K562 (cell line): ENCODE measurements around the gene SPRY4. TPM values are rescaled to one million over a fixed set of nuclear protein-coding genes. Genes with fewer than 3 reads are reported as not detected.
A peak's percentile ranks its signal among the peaks of the same experiment; 100 is the strongest.

Source experiments
- ARID2 ChIP-seq: fragments of 450-650 bp; IDR thresholded peaks from 2 replicates; pipeline ENCODE4 v1.6.1; 2017; ENCODE audit warnings: antibody characterized with exemption, mild to moderate bottlenecking
- ARNT ChIP-seq, 2 experiments: fragments of 450-650 bp; IDR thresholded peaks; 2 replicates each; pipeline ENCODE4 v1.6.1; 2016; ENCODE audit warnings: mild to moderate bottlenecking in 1 of 2
- MCM2 ChIP-seq: fragments of 450-650 bp; IDR thresholded peaks from 2 replicates; pipeline ENCODE4 v1.6.1; 2017; ENCODE audit warnings: low read depth, mild to moderate bottlenecking
- PHF8 ChIP-seq: fragments of 200-600 bp; sonication (generic); IDR thresholded peaks from 2 replicates; pipeline ENCODE4 v1.6.1; 2012; ENCODE audit warnings: mixed run types, mild to moderate bottlenecking, inconsistent platforms, low read length, moderate library complexity, borderline replicate concordance
- RAD21 ChIP-seq, 2 experiments: fragments of 250-450 bp in 1 of 2; fragments of 450-650 bp in 1 of 2; sonication (Bioruptor Pico) in 1 of 2; formaldehyde crosslinking in 1 of 2; IDR thresholded peaks in 1 of 2; conservative IDR thresholded peaks in 1 of 2; 2 replicates each; pipeline versions ENCODE4 v1.4.0 to v1.8.0; 2020 to 2022; ENCODE audit warnings: mild to moderate bottlenecking in 2 of 2, moderate library complexity in 1 of 2
- RBFOX2 ChIP-seq: fragments of 200-400 bp; formaldehyde crosslinking; IDR thresholded peaks from 2 replicates; pipeline ENCODE4 v1.6.1; 2017; ENCODE audit warnings: low read depth, mild to moderate bottlenecking, low read length, moderate library complexity
- TCF7L2 ChIP-seq: fragments of 150-350 bp; IDR thresholded peaks from 2 replicates; pipeline ENCODE4 v1.6.1; 2016; ENCODE audit warnings: low read depth, mild to moderate bottlenecking, low read length, moderate library complexity
- TEAD2 ChIP-seq: fragments of 450-650 bp; IDR thresholded peaks from 2 replicates; pipeline ENCODE4 v1.6.1; 2016; ENCODE audit warnings: missing genetic modification characterization, control low read depth, missing compliant biosample characterization
- ZNF274 ChIP-seq: IDR thresholded peaks from 2 replicates; pipeline ENCODE4 v1.6.1; 2011; ENCODE audit warnings: low read depth, mild to moderate bottlenecking, low read length, moderate library complexity, borderline replicate concordance
- ZNF347 ChIP-seq: fragments of 450-650 bp; formaldehyde crosslinking; IDR thresholded peaks from 2 replicates; pipeline ENCODE4 v1.4.0; 2020; ENCODE audit warnings: low read depth, mild to moderate bottlenecking, moderate library complexity
- ZNF561 ChIP-seq: fragments of 450-650 bp; formaldehyde crosslinking; conservative IDR thresholded peaks from 2 replicates; pipeline ENCODE4 v1.4.0; 2020; ENCODE audit warnings: mild to moderate bottlenecking, moderate library complexity
- ZNF707 ChIP-seq: fragments of 250-450 bp; sonication (Bioruptor Pico); conservative IDR thresholded peaks from 2 replicates; pipeline ENCODE4 v1.8.0; 2022; ENCODE audit warnings: inconsistent platforms, mild to moderate bottlenecking, moderate library complexity
- polyA plus RNA-seq, 8 experiments: library from polyadenylated mRNA; depleted of rRNA in 4 of 8; stranded (reverse) in 5 of 8; unstranded in 3 of 8; fragments of >200 nt; fragmentation: Nextera tagmentation in 2 of 8; fragmentation: Illumina TruSeq in 1 of 8; extraction: Ambion mirVana in 2 of 8; extraction: Trizol in 1 of 8; gene quantifications; 2 replicates each; pipeline versions ENCODE4 v1.2.1 to v1.2.3, GENCODE V29; 2011 to 2014; ENCODE audit warnings: inconsistent platforms in 1 of 8, missing spikeins in 1 of 8
- total RNA-seq, 7 experiments: library from RNA; depleted of rRNA in 6 of 7; stranded (reverse); fragments of >200 nt in 6 of 7; fragmentation: Illumina TruSeq in 2 of 7; extraction: Trizol in 2 of 7; gene quantifications; 2 replicates each; pipeline versions ENCODE4 v1.2.1 to v1.2.3, GENCODE V29; 2011 to 2021; ENCODE audit warnings: low replicate concordance in 1 of 7
- TF ChIP-seq, protein P1 (sequence below): fragments of 450-650 bp; IDR thresholded peaks from 2 replicates; pipeline ENCODE4 v1.6.1; 2016; ENCODE audit warnings: mild to moderate bottlenecking
- TF ChIP-seq, protein P2 (sequence below): conservative IDR thresholded peaks from 2 replicates; pipeline ENCODE4 v1.6.1; 2011; ENCODE audit warnings: low read depth, mild to moderate bottlenecking, low read length; ENCODE audit not compliant: control insufficient read depth
- TF ChIP-seq, protein P3 (sequence below): fragments of 250-450 bp; sonication (Bioruptor Pico); IDR thresholded peaks from 2 replicates; pipeline ENCODE4 v1.9.0; 2021; ENCODE audit warnings: mild to moderate bottlenecking, inconsistent platforms
- TF ChIP-seq, protein P4 (sequence below): fragments of 150-350 bp; conservative IDR thresholded peaks from 2 replicates; pipeline ENCODE4 v1.6.1; 2014; ENCODE audit warnings: low read length
- TF ChIP-seq, protein P5 (sequence below): fragments of 250-450 bp; sonication (Bioruptor Pico); IDR thresholded peaks from 2 replicates; pipeline ENCODE4 v1.9.0; 2021; ENCODE audit warnings: mild to moderate bottlenecking

Gene SPRY4
- total and polyA plus RNA-seq, 9 of the 15 experiments (the other 6 are each of a cell fraction or from before 2014, with no cell fraction given) = 2.6 to 24.2 (median 9.5) TPM

DNA sequence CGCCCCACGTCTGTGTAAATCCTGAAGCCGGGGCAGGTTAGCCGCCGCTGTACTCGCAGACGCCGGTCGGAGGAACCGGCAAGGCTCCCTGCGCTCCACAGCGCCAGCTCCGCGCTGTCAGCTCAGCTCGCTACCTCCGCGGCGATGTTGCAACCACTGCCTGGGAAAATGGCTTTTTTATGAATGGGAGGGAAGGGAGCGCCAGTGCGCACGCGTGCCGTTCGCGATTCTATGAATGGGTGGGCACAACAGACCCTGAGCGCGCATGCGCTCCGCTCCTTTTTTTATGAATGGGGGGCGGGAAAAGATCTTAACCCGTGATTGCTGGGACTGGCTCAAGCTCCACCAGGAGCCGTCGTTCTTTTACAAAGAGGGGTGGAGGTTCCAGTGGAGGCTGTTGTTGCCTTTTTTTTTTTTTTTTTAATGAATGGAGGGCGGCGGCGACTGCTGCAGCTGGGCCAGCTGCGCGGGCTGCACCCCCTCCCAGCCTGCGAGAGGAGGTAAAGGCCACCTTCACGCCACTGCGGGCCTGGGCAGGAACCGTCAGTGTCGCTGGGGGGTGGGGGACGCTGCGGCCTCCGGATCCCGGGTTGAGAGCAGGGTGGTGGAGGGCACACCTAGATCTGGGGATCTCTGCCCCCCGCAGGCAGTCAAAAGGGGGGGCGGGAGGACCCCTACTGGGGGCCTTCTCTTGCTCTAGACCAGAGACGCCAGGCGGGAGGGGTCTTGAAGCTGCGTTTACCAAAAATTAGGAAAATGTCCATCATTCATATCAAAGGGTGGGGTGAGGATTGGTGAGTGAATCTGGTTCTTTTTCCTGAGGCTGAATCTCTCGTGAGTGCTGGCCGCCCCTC lies at the start of gene SPRY4 (continued):
- peak; percentile 58; the same call in 1 of the 2 replicates for TF ChIP-seq PHF8
- TF ChIP-seq MCM2 = no peak
- peak; percentile 92 for TF ChIP-seq RBFOX2
- no peak for TF ChIP-seq ZNF707
- TF ChIP-seq, protein P1, sequence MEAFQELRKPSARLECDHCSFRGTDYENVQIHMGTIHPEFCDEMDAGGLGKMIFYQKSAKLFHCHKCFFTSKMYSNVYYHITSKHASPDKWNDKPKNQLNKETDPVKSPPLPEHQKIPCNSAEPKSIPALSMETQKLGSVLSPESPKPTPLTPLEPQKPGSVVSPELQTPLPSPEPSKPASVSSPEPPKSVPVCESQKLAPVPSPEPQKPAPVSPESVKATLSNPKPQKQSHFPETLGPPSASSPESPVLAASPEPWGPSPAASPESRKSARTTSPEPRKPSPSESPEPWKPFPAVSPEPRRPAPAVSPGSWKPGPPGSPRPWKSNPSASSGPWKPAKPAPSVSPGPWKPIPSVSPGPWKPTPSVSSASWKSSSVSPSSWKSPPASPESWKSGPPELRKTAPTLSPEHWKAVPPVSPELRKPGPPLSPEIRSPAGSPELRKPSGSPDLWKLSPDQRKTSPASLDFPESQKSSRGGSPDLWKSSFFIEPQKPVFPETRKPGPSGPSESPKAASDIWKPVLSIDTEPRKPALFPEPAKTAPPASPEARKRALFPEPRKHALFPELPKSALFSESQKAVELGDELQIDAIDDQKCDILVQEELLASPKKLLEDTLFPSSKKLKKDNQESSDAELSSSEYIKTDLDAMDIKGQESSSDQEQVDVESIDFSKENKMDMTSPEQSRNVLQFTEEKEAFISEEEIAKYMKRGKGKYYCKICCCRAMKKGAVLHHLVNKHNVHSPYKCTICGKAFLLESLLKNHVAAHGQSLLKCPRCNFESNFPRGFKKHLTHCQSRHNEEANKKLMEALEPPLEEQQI = no peak
- TF ChIP-seq TEAD2 (tag) = no peak
- TF ChIP-seq ZNF347 = no peak
- TF ChIP-seq TCF7L2 = no peak
- TF ChIP-seq ARNT (IDR thresholded peaks at IDR 0.05) = no peak
- TF ChIP-seq, protein P2, sequence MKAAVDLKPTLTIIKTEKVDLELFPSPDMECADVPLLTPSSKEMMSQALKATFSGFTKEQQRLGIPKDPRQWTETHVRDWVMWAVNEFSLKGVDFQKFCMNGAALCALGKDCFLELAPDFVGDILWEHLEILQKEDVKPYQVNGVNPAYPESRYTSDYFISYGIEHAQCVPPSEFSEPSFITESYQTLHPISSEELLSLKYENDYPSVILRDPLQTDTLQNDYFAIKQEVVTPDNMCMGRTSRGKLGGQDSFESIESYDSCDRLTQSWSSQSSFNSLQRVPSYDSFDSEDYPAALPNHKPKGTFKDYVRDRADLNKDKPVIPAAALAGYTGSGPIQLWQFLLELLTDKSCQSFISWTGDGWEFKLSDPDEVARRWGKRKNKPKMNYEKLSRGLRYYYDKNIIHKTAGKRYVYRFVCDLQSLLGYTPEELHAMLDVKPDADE = peak; percentile 48
- TF ChIP-seq, protein P3, sequence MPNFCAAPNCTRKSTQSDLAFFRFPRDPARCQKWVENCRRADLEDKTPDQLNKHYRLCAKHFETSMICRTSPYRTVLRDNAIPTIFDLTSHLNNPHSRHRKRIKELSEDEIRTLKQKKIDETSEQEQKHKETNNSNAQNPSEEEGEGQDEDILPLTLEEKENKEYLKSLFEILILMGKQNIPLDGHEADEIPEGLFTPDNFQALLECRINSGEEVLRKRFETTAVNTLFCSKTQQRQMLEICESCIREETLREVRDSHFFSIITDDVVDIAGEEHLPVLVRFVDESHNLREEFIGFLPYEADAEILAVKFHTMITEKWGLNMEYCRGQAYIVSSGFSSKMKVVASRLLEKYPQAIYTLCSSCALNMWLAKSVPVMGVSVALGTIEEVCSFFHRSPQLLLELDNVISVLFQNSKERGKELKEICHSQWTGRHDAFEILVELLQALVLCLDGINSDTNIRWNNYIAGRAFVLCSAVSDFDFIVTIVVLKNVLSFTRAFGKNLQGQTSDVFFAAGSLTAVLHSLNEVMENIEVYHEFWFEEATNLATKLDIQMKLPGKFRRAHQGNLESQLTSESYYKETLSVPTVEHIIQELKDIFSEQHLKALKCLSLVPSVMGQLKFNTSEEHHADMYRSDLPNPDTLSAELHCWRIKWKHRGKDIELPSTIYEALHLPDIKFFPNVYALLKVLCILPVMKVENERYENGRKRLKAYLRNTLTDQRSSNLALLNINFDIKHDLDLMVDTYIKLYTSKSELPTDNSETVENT = 0 out of 2 replicates have a peak, but pooled peaks have one; percentile 7
- TF ChIP-seq ARID2 = no peak
- no peak for TF ChIP-seq ZNF274
- TF ChIP-seq, protein P4, sequence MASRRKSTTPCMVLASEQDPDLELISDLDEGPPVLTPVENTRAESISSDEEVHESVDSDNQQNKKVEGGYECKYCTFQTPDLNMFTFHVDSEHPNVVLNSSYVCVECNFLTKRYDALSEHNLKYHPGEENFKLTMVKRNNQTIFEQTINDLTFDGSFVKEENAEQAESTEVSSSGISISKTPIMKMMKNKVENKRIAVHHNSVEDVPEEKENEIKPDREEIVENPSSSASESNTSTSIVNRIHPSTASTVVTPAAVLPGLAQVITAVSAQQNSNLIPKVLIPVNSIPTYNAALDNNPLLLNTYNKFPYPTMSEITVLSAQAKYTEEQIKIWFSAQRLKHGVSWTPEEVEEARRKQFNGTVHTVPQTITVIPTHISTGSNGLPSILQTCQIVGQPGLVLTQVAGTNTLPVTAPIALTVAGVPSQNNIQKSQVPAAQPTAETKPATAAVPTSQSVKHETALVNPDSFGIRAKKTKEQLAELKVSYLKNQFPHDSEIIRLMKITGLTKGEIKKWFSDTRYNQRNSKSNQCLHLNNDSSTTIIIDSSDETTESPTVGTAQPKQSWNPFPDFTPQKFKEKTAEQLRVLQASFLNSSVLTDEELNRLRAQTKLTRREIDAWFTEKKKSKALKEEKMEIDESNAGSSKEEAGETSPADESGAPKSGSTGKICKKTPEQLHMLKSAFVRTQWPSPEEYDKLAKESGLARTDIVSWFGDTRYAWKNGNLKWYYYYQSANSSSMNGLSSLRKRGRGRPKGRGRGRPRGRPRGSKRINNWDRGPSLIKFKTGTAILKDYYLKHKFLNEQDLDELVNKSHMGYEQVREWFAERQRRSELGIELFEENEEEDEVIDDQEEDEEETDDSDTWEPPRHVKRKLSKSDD = no peak
- no peak for TF ChIP-seq ZNF561
- TF ChIP-seq, protein P5, sequence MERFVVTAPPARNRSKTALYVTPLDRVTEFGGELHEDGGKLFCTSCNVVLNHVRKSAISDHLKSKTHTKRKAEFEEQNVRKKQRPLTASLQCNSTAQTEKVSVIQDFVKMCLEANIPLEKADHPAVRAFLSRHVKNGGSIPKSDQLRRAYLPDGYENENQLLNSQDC (CRISPR knock-in tag) = no peak
- peak in 1 of 2 experiments; percentile 42; a peak in 3 of 4 replicates for TF ChIP-seq RAD21 (CRISPR knock-in tag; conservative IDR thresholded peaks at IDR 0.05 in 1 of 2, IDR thresholded peaks at IDR 0.05 in 1 of 2)
